HG03045 (cell line): ENCODE measurements around the gene RAB5IF.

Experiments
- ATAC-seq: cut with Tn5 transposase; IDR thresholded peaks from one replicate; pipeline ENCODE4 v1.9.1; 2021; ENCODE audit warnings: mild to moderate bottlenecking, moderate library complexity; ENCODE audit not compliant: unreplicated experiment

The RAB5IF gene

DNA sequence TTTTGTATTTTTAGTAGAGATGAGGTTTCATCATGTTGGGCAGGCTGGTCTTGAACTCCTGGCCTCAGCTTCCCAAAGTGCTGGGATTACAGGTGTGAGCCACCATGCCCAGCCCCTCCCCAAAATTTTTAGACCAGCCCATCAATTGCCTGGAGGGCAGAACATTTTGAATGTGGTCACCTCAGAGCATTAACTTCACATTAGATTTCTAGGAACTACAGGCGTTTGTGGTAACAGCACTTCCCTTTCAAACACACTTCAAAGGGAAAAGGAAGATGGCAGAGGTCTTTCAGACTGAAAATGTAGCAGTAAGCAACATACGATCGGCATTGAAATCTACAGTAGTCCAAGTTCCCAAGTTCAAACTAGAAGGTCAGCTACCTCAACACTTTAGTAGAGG is 52.7 kb downstream of the RAB5IF start:
- ATAC-seq: no peak
